Parathyroid adenoma (tissue), 2 donors: ENCODE results near the gene CNRIP1.

ENCODE experiments used
- H2AFZ ChIP-seq: fragments of 300-600 bp; sonication (generic); one replicate; pipeline ENCODE4 v1.7.0; 2017; ENCODE audit warnings: antibody characterized with exemption, mild to moderate bottlenecking
- H3K27ac ChIP-seq: fragments of 300-600 bp; sonication (generic); one replicate; pipeline ENCODE4 v1.7.0; 2017
- H3K27me3 ChIP-seq: fragments of 300-600 bp; sonication (generic); one replicate; pipeline ENCODE4 v1.7.0; 2017; ENCODE audit warnings: low read length; ENCODE audit not compliant: control insufficient read depth, insufficient read depth
- H3K36me3 ChIP-seq: fragments of 300-600 bp; sonication (generic); one replicate; pipeline ENCODE4 v1.7.0; 2017; ENCODE audit warnings: low read length; ENCODE audit not compliant: control insufficient read depth, insufficient read depth
- H3K4me1 ChIP-seq: fragments of 300-600 bp; sonication (generic); one replicate; pipeline ENCODE4 v1.7.0; 2017; ENCODE audit warnings: control low read depth
- H3K4me2 ChIP-seq: fragments of 300-600 bp; sonication (generic); one replicate; pipeline ENCODE4 v1.7.0; 2017; ENCODE audit warnings: low read length
- H3K4me3 ChIP-seq: fragments of 300-600 bp; sonication (generic); one replicate; pipeline ENCODE4 v1.7.0; 2017; ENCODE audit warnings: low read depth, low read length
- H3K79me2 ChIP-seq: fragments of 300-600 bp; sonication (generic); one replicate; pipeline ENCODE4 v1.7.0; 2017; ENCODE audit warnings: control low read depth
- H3K9ac ChIP-seq: fragments of 300-600 bp; sonication (generic); one replicate; pipeline ENCODE4 v1.7.0; 2017; ENCODE audit warnings: mild to moderate bottlenecking
- H3K9me3 ChIP-seq: fragments of 300-600 bp; sonication (generic); one replicate; pipeline ENCODE4 v1.7.0; 2017; ENCODE audit warnings: low read length; ENCODE audit not compliant: control insufficient read depth
- TF ChIP-seq, protein P1 (sequence below): fragments of 300-600 bp; sonication (generic); IDR thresholded peaks from one replicate; pipeline ENCODE4 v1.7.0; 2017; ENCODE audit warnings: antibody characterized with exemption, mild to moderate bottlenecking
- donor health status: primary hyperparathyroidism.

Gene CNRIP1

GRCh38 chr2:68274022-68274421 lies 45.7 kb downstream of the CNRIP1 start:
- Histone ChIP-seq H3K4me1 (no peaks in the 10 kb centered on the region), H3K4me2 (no peak overlapping the region), H3K27ac (no peak overlapping the region), H2AFZ (no peak overlapping the region), H3K27me3 (no peaks in the 10 kb centered on the region), H3K9ac (no peak overlapping the region), H3K9me3 (no peaks in the 10 kb centered on the region), H3K79me2 (no peaks in the 10 kb centered on the region), H3K36me3 (no peaks in the 10 kb centered on the region), H3K4me3 (no peak overlapping the region)
- TF ChIP-seq, protein P1, sequence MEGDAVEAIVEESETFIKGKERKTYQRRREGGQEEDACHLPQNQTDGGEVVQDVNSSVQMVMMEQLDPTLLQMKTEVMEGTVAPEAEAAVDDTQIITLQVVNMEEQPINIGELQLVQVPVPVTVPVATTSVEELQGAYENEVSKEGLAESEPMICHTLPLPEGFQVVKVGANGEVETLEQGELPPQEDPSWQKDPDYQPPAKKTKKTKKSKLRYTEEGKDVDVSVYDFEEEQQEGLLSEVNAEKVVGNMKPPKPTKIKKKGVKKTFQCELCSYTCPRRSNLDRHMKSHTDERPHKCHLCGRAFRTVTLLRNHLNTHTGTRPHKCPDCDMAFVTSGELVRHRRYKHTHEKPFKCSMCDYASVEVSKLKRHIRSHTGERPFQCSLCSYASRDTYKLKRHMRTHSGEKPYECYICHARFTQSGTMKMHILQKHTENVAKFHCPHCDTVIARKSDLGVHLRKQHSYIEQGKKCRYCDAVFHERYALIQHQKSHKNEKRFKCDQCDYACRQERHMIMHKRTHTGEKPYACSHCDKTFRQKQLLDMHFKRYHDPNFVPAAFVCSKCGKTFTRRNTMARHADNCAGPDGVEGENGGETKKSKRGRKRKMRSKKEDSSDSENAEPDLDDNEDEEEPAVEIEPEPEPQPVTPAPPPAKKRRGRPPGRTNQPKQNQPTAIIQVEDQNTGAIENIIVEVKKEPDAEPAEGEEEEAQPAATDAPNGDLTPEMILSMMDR = no peak

DNA sequence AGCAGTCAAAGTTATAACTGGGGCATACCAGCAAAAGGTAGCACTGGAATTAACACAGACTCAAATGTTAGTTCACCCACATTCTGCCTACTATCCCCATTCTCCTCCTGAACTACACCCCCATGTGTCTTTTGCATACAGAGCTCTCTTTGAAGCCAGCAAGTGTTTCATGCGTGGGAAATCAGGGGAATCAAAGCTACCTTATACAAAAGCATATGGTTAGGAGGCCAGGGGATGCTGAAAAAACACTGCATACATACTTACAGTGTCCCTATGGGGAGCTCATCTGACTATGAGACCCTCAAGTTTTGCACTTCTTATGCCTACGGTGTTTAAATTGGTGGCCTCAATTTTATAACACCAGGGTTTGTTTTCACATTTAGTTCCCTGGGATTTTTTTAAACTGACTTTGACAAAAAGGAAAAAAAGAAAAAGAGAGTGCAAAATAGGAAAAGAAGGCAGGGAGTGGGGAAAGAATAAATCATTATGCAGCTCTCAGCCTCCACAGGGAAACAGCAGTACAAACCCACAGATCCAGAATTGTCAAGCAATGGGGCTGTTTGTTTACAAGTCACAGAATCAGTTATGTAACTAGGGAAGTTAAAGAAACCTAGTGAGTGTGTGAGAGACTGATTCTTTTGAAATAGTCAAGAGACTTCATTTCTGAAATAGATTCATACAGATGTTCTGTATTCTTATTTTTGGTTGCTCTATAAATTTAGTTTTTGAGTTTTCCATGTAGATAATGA lies 47.3 kb downstream of the CNRIP1 start:
- Histone ChIP-seq H3K79me2 (no peaks in the 10 kb centered on the region), H3K9me3 (no peaks in the 10 kb centered on the region), H2AFZ (no peak overlapping the region), H3K4me3 (no peak overlapping the region), H3K27me3 (no peaks in the 10 kb centered on the region), H3K9ac (no peak overlapping the region), H3K27ac (no peak overlapping the region), H3K36me3 (no peaks in the 10 kb centered on the region), H3K4me2 (no peak overlapping the region), H3K4me1 (no peaks in the 10 kb centered on the region)
- TF ChIP-seq, protein P1 = no peak

- Histone ChIP-seq H2AFZ (no peak overlapping the region), H3K27me3 (no peaks in the 10 kb centered on the region), H3K36me3 (no peaks in the 10 kb centered on the region), H3K27ac (no peak overlapping the region), H3K4me1 (no peaks in the 10 kb centered on the region), H3K9ac (no peak overlapping the region), H3K4me3 (no peak overlapping the region), H3K4me2 (no peak overlapping the region), H3K9me3 (no peaks in the 10 kb centered on the region), H3K79me2 (no peaks in the 10 kb centered on the region)
- TF ChIP-seq, protein P1 = no peak
Observed at GRCh38 chr2:68266655-68267054, 53.1 kb downstream of the CNRIP1 start.

- Histone ChIP-seq H3K27me3 (no peaks in the 10 kb centered on the region), H3K4me1 (no peaks in the 10 kb centered on the region), H3K9ac (no peak overlapping the region), H3K4me3 (no peak overlapping the region), H3K9me3 (no peaks in the 10 kb centered on the region), H3K27ac (no peak overlapping the region), H3K79me2 (no peaks in the 10 kb centered on the region), H3K4me2 (no peak overlapping the region), H2AFZ (no peak overlapping the region), H3K36me3 (no peaks in the 10 kb centered on the region)
- TF ChIP-seq, protein P1 = no peak
Observed at GRCh38 chr2:68263632-68264031, 56.1 kb downstream of the CNRIP1 start.

DNA sequence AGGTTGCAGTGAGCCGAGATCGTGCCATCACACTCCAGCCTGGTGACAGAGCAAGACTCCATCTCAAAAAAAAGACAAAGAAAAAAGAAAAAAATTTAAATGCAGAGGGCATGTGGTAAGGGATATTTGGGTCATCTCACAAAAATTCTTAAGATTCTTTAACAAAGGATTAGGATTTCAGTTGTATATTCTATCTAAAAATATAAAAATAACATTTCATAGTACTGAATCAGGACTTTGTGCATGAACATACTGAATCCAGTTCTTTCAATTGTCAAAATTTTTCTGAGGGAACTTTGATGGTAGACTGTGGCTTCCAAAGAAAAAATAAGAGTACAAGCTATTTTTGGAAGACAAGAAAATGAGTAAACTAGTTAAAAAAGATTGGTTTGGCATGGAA lies 60.9 kb downstream of the CNRIP1 start:
- Histone ChIP-seq H3K9ac (no peak overlapping the region), H3K36me3 (no peaks in the 10 kb centered on the region), H3K4me2 (no peak overlapping the region), H3K9me3 (no peaks in the 10 kb centered on the region), H3K27me3 (no peaks in the 10 kb centered on the region), H2AFZ (no peak overlapping the region), H3K4me3 (no peak overlapping the region), H3K27ac (no peak overlapping the region), H3K4me1 (peaks cover 2% of the 10 kb centered on the region), H3K79me2 (no peaks in the 10 kb centered on the region)
- TF ChIP-seq, protein P1 = no peak
